Measurements from ENCODE around the gene TAB3.

TAB3 gene

DNA sequence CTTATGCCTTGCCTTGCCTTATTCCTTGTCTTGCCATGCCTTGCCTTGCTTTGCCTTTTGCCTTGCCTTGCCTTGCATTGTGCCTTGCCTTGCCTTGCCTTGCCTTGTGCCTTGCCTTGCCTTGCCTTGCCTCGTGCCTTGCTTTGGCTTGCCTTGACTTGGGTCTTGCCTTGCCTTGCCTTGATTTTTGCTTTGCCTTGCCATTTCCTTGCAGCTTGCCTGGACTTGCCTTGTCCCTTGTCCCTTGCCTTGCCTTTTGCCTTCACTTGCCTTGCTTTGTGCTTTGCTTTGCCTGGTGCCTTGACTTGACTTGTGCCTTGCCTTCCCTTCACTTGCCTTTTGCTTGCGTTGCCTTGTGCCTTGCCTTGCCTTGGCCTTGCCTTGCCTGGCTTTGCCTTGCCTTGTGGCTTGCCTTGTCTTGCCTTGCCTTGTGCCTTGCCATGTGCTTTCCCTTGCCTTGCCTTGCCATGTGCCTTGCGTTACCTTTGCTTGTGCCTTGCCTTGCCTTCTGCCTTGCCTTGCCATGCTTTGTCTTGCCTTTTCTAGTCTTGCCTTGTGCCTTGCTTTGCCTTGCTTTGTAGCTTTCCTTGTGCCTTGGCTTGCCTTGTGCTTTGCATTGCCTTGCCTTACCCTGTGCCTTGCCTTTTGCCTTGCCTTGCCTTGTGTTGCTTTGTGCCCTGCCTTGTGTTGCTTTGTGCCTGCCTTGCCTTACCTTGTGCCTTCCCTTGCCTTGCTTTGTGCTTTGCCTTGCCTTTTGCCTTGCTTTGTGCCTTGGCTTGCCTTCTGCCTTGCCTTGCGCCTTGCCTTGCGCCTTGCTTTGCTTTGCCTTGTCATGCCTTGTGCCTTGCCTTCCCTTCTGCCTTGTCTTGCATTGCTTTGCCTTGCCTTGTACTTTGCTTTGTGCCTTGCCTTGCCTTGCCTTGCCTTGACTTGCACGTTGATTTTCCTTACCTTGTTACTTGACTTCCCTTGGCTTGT lies 92.8 kb downstream of the TAB3 start:
- H3K9me3 ChIP-seq (ENCODE audit: low read length) = no peaks in the 10 kb centered on the region
- no peaks in the 10 kb centered on the region for H3K4me1 ChIP-seq (ENCODE audit: insufficient read depth, low read length)
- H3K36me3 ChIP-seq (ENCODE audit: insufficient read depth, low read length) = no peaks in the 10 kb centered on the region
- H2AFZ ChIP-seq (ENCODE audit: low read depth, low read length) = no peak overlapping the region
- no peak overlapping the region for H3K4me3 ChIP-seq (ENCODE audit: low read length)
- no peaks in the 10 kb centered on the region for H3K27me3 ChIP-seq (ENCODE audit: insufficient read depth, low read length)

- H3K4me1 ChIP-seq (ENCODE audit: insufficient read depth, low read length) = no peaks in the 10 kb centered on the region
- H3K27me3 ChIP-seq (ENCODE audit: insufficient read depth, low read length) = no peaks in the 10 kb centered on the region
- no peaks in the 10 kb centered on the region for H3K36me3 ChIP-seq (ENCODE audit: insufficient read depth, low read length)
- H2AFZ ChIP-seq (ENCODE audit: low read depth, low read length) = no peak overlapping the region
- no peak overlapping the region for H3K4me3 ChIP-seq (ENCODE audit: low read length)
- H3K9me3 ChIP-seq (ENCODE audit: low read length) = no peaks in the 10 kb centered on the region
These were observed 94.6 kb downstream of the TAB3 start for GRCh38 chrX:30794497-30794896.

DNA sequence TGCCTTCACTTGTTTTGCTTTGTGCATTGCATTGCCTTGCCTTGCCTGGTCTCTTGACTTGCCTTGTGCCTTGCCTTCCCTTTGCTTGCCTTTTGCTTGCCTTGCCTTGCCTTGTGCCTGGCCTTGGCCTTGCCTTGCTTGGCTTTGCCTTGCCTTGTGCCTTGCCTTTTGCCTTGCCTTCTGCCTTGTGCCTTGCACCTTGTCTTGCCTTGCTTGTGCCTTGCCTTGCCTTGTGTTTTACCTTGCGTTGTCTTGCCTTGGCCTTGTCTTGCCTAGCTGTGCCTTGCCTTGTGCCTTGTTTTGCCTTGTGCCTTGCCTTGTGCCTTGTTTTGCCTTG lies 95.3 kb downstream of the TAB3 start:
- no peak overlapping the region for H2AFZ ChIP-seq (ENCODE audit: low read depth, low read length)
- H3K27me3 ChIP-seq (ENCODE audit: insufficient read depth, low read length) = no peaks in the 10 kb centered on the region
- no peaks in the 10 kb centered on the region for H3K36me3 ChIP-seq (ENCODE audit: insufficient read depth, low read length)
- H3K9me3 ChIP-seq (ENCODE audit: low read length) = no peaks in the 10 kb centered on the region
- H3K4me3 ChIP-seq (ENCODE audit: low read length) = no peak overlapping the region
- no peaks in the 10 kb centered on the region for H3K4me1 ChIP-seq (ENCODE audit: insufficient read depth, low read length)

GRCh38 chrX:30793075-30793766 lies 95.8 kb downstream of the TAB3 start:
- no peak overlapping the region for H2AFZ ChIP-seq (ENCODE audit: low read depth, low read length)
- H3K27me3 ChIP-seq (ENCODE audit: insufficient read depth, low read length) = no peaks in the 10 kb centered on the region
- H3K4me1 ChIP-seq (ENCODE audit: insufficient read depth, low read length) = no peaks in the 10 kb centered on the region
- no peak overlapping the region for H3K4me3 ChIP-seq (ENCODE audit: low read length)
- H3K36me3 ChIP-seq (ENCODE audit: insufficient read depth, low read length) = no peaks in the 10 kb centered on the region
- no peaks in the 10 kb centered on the region for H3K9me3 ChIP-seq (ENCODE audit: low read length)

DNA sequence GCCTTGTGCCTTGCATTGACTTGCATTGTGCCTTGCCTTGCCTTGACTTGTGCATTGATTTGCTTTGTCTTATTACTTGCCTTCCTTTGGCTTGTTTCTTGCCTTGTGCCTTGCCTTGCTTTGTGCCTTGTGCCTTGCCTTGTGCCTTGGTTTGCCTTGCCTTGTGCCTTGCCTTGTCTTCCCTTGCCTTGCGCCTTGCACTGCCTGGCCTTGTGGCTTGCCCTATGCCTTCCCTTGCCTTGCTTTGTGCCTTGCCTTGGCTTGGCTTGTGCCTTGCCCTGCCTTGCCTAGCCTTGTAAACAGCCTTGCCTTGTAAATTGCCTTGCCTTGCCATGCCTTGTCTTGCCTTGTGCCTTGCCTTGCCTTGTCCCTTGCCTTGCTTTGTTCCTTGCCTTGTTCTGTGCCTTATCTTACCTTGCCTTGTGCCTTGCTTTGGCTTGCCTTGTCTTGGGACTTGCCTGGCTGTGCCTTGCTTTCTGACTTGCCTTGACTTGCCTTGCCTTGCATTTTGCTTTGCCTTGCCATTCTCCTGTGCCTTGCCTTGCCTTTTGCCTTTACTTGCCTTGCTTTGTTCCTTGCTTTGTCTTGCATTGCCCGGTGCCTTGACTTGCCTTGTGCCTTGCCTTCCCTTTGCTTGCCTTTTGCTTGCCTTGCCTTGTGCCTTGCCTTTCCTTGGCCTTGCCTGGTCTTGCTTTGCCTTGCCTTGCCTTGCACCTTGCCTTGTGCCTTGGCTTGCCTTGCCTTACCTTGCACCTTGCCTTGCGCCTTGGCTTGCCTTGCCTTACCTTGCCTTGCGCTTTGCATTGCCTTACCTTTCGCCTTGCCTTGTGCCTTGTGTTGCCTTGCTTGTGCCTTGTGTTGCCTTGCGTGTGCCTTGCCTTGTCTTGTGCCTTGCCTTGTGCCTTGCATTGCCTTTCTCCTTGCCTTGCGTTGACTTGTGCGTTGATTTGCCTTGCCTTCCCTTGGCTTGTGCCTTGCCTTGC lies 97.5 kb downstream of the TAB3 start:
- Histone ChIP-seq H3K4me1 (ENCODE audit: insufficient read depth, low read length) (no peaks in the 10 kb centered on the region), H3K36me3 (ENCODE audit: insufficient read depth, low read length) (no peaks in the 10 kb centered on the region), H3K27me3 (ENCODE audit: insufficient read depth, low read length) (no peaks in the 10 kb centered on the region), H3K4me3 (ENCODE audit: low read length) (no peak overlapping the region), H3K9me3 (ENCODE audit: low read length) (no peaks in the 10 kb centered on the region), H2AFZ (ENCODE audit: low read depth, low read length) (no peak overlapping the region)

DNA sequence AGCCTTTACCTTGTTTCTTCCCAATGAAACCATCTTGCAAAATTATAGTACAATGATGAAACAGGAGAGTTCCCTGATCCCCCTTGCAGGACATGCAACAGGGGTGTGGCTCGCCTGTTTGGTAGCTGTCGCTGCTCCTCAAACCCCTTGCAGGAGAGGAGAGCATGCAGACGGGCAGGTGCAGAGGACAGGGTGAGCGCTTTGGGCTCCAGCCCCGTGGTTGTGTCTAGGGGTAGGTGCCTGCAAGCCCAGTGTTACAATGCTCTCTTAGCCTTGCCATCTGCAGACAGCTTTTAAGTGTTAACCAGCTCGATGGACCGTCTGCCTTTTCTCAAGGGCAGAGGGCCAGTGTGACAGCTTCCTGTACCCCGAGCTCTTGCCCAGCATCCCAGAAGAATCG lies 102.0 kb downstream of the TAB3 start:
- H3K4me1 ChIP-seq (ENCODE audit: insufficient read depth, low read length) = no peaks in the 10 kb centered on the region
- no peaks in the 10 kb centered on the region for H3K36me3 ChIP-seq (ENCODE audit: insufficient read depth, low read length)
- no peak overlapping the region for H2AFZ ChIP-seq (ENCODE audit: low read depth, low read length)
- no peaks in the 10 kb centered on the region for H3K27me3 ChIP-seq (ENCODE audit: insufficient read depth, low read length)
- H3K9me3 ChIP-seq (ENCODE audit: low read length) = no peaks in the 10 kb centered on the region
- no peak overlapping the region for H3K4me3 ChIP-seq (ENCODE audit: low read length)

GRCh38 chrX:30786374-30786773 lies 102.7 kb downstream of the TAB3 start:
- H3K4me3 ChIP-seq (ENCODE audit: low read length) = no peak overlapping the region
- H3K9me3 ChIP-seq (ENCODE audit: low read length) = no peaks in the 10 kb centered on the region
- no peaks in the 10 kb centered on the region for H3K36me3 ChIP-seq (ENCODE audit: insufficient read depth, low read length)
- H3K4me1 ChIP-seq (ENCODE audit: insufficient read depth, low read length) = no peaks in the 10 kb centered on the region
- H3K27me3 ChIP-seq (ENCODE audit: insufficient read depth, low read length) = no peaks in the 10 kb centered on the region
- no peak overlapping the region for H2AFZ ChIP-seq (ENCODE audit: low read depth, low read length)

DNA sequence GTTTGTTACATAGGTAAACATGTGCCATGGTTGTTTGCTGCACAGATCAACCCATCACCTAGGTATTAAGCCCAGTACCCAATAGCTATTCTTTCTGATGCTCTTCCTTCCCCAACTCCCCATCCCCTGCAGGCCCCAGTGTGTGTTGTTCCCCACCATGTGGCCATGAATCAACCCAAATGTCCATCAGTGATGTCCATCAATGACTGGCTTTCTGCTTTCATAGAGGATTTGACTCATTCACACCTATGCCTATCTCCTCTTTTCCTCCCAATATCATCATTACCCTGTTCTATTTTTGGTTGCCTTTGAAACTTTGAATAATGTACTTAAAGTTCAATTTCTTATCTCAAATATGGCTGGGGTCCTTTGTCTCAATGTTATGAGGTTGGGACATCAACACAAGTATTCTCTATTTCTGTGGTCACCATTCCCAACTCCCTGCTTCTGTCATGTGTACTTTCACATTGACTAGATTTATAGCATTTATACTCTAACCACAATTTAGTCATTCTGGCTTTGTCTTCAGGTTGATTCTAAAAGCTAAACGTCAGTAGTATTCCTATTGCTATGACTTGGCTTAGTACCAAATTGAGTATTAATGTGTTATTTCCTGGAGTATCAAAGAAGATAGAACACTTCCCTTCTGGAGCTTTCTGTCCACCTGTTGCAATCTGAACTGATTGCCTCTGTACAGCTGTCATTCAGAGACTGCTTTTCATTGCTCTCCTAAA lies 107.2 kb downstream of the TAB3 start:
- H3K36me3 ChIP-seq (ENCODE audit: insufficient read depth, low read length) = no peaks in the 10 kb centered on the region
- H3K4me3 ChIP-seq (ENCODE audit: low read length) = no peak overlapping the region
- H3K27me3 ChIP-seq (ENCODE audit: insufficient read depth, low read length) = peaks cover 4% of the 10 kb centered on the region
- H3K4me1 ChIP-seq (ENCODE audit: insufficient read depth, low read length) = no peaks in the 10 kb centered on the region
- H2AFZ ChIP-seq (ENCODE audit: low read depth, low read length) = no peak overlapping the region
- H3K9me3 ChIP-seq (ENCODE audit: low read length) = no peaks in the 10 kb centered on the region

- Histone ChIP-seq H3K36me3 (ENCODE audit: insufficient read depth, low read length) (no peaks in the 10 kb centered on the region), H3K27me3 (ENCODE audit: insufficient read depth, low read length) (peaks cover 4% of the 10 kb centered on the region), H3K9me3 (ENCODE audit: low read length) (no peaks in the 10 kb centered on the region), H3K4me1 (ENCODE audit: insufficient read depth, low read length) (no peaks in the 10 kb centered on the region), H2AFZ (ENCODE audit: low read depth, low read length) (no peak overlapping the region), H3K4me3 (ENCODE audit: low read length) (no peak overlapping the region)
These were observed 109.5 kb downstream of the TAB3 start for GRCh38 chrX:30779453-30780030.

DNA sequence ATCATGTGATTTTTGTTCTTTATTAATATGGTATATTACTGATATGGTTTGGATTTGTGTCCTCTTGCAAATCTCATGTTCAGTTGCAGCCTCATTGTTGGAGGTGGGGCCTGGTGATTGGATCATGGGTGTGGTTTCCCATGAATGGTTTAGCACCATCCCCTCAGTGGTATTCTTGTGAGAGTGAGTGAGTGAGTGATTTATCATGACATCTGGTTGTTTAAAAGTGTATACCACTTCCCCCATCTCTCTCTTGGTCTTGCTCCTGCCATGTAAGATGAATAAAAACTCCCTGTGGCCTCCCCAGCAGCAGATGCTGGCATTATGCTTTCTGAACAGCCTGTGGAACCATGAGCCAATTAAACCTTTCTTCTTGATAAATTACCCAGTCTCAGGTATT lies 111.5 kb downstream of the TAB3 start:
- Histone ChIP-seq H3K27me3 (ENCODE audit: insufficient read depth, low read length) (peaks cover 4% of the 10 kb centered on the region), H3K4me3 (ENCODE audit: low read length) (no peak overlapping the region), H2AFZ (ENCODE audit: low read depth, low read length) (no peak overlapping the region), H3K4me1 (ENCODE audit: insufficient read depth, low read length) (no peaks in the 10 kb centered on the region), H3K9me3 (ENCODE audit: low read length) (no peaks in the 10 kb centered on the region), H3K36me3 (ENCODE audit: insufficient read depth, low read length) (no peaks in the 10 kb centered on the region)

Data from neuron (in vitro differentiated cells).